ENCODE measurements around the gene EFHD2. TPM values are rescaled to one million over a fixed set of nuclear protein-coding genes. Genes with fewer than 3 reads are reported as not detected.

Gene EFHD2
- total RNA-seq (100 to 1,000 TPM in 2 of 5 donors, 10 to 100 TPM in 3; 36.2 to 191 (median 67.0) TPM), polyA plus RNA-seq (100 to 1,000 TPM in 2 of 3 donors, 10 to 100 TPM in 1; 64.5 to 169 (median 101) TPM)
- long read RNA-seq, donor 1, transcript EFHD2-201 (4 exons, 2,419 nt) = major isoform, 27 of 32 reads
- long read RNA-seq, donor 1, partial matches to known transcripts = 5 of 32 reads
- long read RNA-seq, donor 1, other reads (novel, unspliced or antisense) = 0 of 32 reads
- long read RNA-seq, donor 2, transcript EFHD2-201 (4 exons, 2,419 nt) = major isoform, 43 of 43 reads
- long read RNA-seq, donor 2, partial matches to known transcripts = 0 of 43 reads
- long read RNA-seq, donor 2, other reads (novel, unspliced or antisense) = 0 of 43 reads
- long read RNA-seq, donor 3, transcript EFHD2-201 (4 exons, 2,419 nt) = major isoform, 14 of 22 reads
- long read RNA-seq, donor 3, partial matches to known transcripts = 8 of 22 reads
- long read RNA-seq, donor 3, other reads (novel, unspliced or antisense) = 0 of 22 reads
- long read RNA-seq, donor 4, partial matches to known transcripts = 0 of 1 reads
- long read RNA-seq, donor 4, other reads (novel, unspliced or antisense) = 0 of 1 reads
- long read RNA-seq, donor 5, transcript EFHD2-201 (4 exons, 2,419 nt) = major isoform, 25 of 31 reads
- long read RNA-seq, donor 5, partial matches to known transcripts = 6 of 31 reads
- long read RNA-seq, donor 5, other reads (novel, unspliced or antisense) = 0 of 31 reads
- long read RNA-seq, donor 6 = 0 reads
- long read RNA-seq, donor 7, transcript EFHD2-201 (4 exons, 2,419 nt) = major isoform, 38 of 52 reads
- long read RNA-seq, donor 7, partial matches to known transcripts = 14 of 52 reads
- long read RNA-seq, donor 7, other reads (novel, unspliced or antisense) = 0 of 52 reads
- long read RNA-seq, donor 8, transcript EFHD2-201 (4 exons, 2,419 nt) = major isoform, 15 of 25 reads
- long read RNA-seq, donor 8, partial matches to known transcripts = 10 of 25 reads
- long read RNA-seq, donor 8, other reads (novel, unspliced or antisense) = 0 of 25 reads
- long read RNA-seq, donor 9, transcript EFHD2-201 (4 exons, 2,419 nt) = major isoform, 18 of 24 reads
- long read RNA-seq, donor 9, partial matches to known transcripts = 6 of 24 reads
- long read RNA-seq, donor 9, other reads (novel, unspliced or antisense) = 0 of 24 reads
- long read RNA-seq, donor 10, transcript EFHD2-201 (4 exons, 2,419 nt) = major isoform, 13 of 13 reads
- long read RNA-seq, donor 10, partial matches to known transcripts = 0 of 13 reads
- long read RNA-seq, donor 10, other reads (novel, unspliced or antisense) = 0 of 13 reads

GRCh38 chr1:15409388-15410222, at the start of gene EFHD2:
Gene EFHD2, plus strand, starts transcription at chr1:15409888. Its CDS starts 84 bp downstream, at chr1:15409972.
- WGBS, 5 donors = 0 to 1% (median 1%) methylated on average over 20 to 99 of the region's 99 CpGs
- peak; percentile 89 to 95 for DNase-seq
- Histone ChIP-seq H3K9me3 (no peaks in the 10 kb centered on the region), H3K4me3 (peak within 1 kb of the TSS; percentile 65 to 88 (median 85)), H3K36me3 (peaks cover 0 to 10% (median 9%) of the 10 kb centered on the region in 4 donors), H3K27ac (peak within 1 kb of the TSS; percentile 83 to 95 (median 93)), H3K4me1 (peaks cover 46 to 62% (median 53%) of the 10 kb centered on the region in 4 donors), H3K27me3 (no peaks in the 10 kb centered on the region)
- intact Hi-C loops (cut with DNase I; ENCODE audit: low total_unique reads) = no loop called here
- TF ChIP-seq POLR2A (IDR thresholded peaks at IDR 0.05) (no peak), POLR2AphosphoS5 (IDR thresholded peaks at IDR 0.05) (peak; percentile 41 to 94 (median 91)), EP300 (IDR thresholded peaks at IDR 0.05) (no peak), CTCF (IDR thresholded peaks at IDR 0.05) (no peak)

- no peaks in the 10 kb centered on the region for H3K27me3 ChIP-seq
- no peak overlapping the region for H3K4me3 ChIP-seq
- H3K4me1 ChIP-seq = no peaks in the 10 kb centered on the region
- H3K36me3 ChIP-seq = no peaks in the 10 kb centered on the region
- no peak overlapping the region for H3K27ac ChIP-seq
- WGBS, 5 donors = 91 to 95% (median 93%) methylated on average over 14 of the region's 14 CpGs
- intact Hi-C loops (cut with DNase I; ENCODE audit: low total_unique reads) = no loop called here
- no peaks in the 10 kb centered on the region for H3K9me3 ChIP-seq
- DNase-seq = no peak
- no peak for TF ChIP-seq EP300 (IDR thresholded peaks at IDR 0.05)
- no peak for TF ChIP-seq CTCF (IDR thresholded peaks at IDR 0.05)
- TF ChIP-seq POLR2A (IDR thresholded peaks at IDR 0.05) = no peak
- TF ChIP-seq POLR2AphosphoS5 (IDR thresholded peaks at IDR 0.05) = no peak
These were observed 49.0 kb upstream of the EFHD2 start for GRCh38 chr1:15360700-15361099.

GRCh38 chr1:15362096-15362736, 47.5 kb upstream of the EFHD2 start:
- intact Hi-C loops (cut with DNase I; ENCODE audit: low total_unique reads) = no loop called here
- TF ChIP-seq POLR2AphosphoS5 (IDR thresholded peaks at IDR 0.05) (no peak), CTCF (IDR thresholded peaks at IDR 0.05) (no peak), POLR2A (IDR thresholded peaks at IDR 0.05) (no peak)
- 87 to 94% (median 93%) methylated on average over 10 to 13 of the region's 13 CpGs for WGBS, 5 donors
- no peak for DNase-seq
- Histone ChIP-seq H3K4me3 (no peak overlapping the region), H3K27me3 (no peaks in the 10 kb centered on the region), H3K4me1 (peaks cover 0 to 10% (median 2%) of the 10 kb centered on the region in 4 donors), H3K9me3 (no peaks in the 10 kb centered on the region), H3K36me3 (no peaks in the 10 kb centered on the region), H3K27ac (no peak overlapping the region)
